ENCODE results near the gene C19orf25.

GRCh38 chr19:1441677-1442438, 37.2 kb downstream of the C19orf25 start:
- TF ChIP-seq CTCF (IDR thresholded peaks at IDR 0.05; ENCODE audit: insufficient read depth, low read length) = no peak
- TF ChIP-seq POLR2AphosphoS5 (IDR thresholded peaks at IDR 0.05; ENCODE audit: low read depth) = 0 out of 2 replicates have a peak, but pooled peaks have one; percentile 16
- no peak for TF ChIP-seq SPI1 (IDR thresholded peaks at IDR 0.05; ENCODE audit: borderline replicate concordance, low read depth)
